ENCODE measurements around the gene TEX53.

Gene TEX53

GRCh38 chr9:114680259-114681001 is 22.8 kb upstream of the TEX53 start:
- DNase-seq (ENCODE audit: low spot score): no peak

- no peak for DNase-seq (ENCODE audit: low spot score)
These were observed 21.2 kb upstream of the TEX53 start for GRCh38 chr9:114678795-114679194.

DNA sequence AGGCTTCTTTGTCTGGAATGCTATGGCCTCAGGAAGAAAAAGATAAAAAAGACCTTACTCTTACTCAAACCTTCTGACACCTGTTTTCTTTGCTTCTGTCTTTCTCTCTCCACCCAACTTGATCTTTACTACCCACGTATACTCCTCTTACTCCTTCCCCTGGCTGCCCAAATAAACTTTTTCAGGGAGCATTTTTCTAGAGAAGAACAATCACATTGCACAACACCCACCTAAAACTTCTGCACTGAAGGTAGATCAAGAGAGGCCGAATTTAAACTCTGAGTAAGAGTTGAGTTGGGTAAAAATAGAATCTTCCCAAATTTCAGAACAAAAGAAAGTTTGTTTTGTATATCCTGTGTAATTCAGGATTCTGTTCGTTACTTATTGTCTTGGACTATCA is 20.5 kb upstream of the TEX53 start:
- no peak for DNase-seq (ENCODE audit: low spot score)

- DNase-seq (ENCODE audit: low spot score): no peak
These were observed 19.8 kb upstream of the TEX53 start for GRCh38 chr9:114677418-114677817.

- DNase-seq (ENCODE audit: low spot score): no peak
These were observed 19.3 kb upstream of the TEX53 start for GRCh38 chr9:114676901-114677300.

- DNase-seq (ENCODE audit: low spot score): no peak
These were observed 17.4 kb upstream of the TEX53 start for GRCh38 chr9:114674798-114675540.

DNA sequence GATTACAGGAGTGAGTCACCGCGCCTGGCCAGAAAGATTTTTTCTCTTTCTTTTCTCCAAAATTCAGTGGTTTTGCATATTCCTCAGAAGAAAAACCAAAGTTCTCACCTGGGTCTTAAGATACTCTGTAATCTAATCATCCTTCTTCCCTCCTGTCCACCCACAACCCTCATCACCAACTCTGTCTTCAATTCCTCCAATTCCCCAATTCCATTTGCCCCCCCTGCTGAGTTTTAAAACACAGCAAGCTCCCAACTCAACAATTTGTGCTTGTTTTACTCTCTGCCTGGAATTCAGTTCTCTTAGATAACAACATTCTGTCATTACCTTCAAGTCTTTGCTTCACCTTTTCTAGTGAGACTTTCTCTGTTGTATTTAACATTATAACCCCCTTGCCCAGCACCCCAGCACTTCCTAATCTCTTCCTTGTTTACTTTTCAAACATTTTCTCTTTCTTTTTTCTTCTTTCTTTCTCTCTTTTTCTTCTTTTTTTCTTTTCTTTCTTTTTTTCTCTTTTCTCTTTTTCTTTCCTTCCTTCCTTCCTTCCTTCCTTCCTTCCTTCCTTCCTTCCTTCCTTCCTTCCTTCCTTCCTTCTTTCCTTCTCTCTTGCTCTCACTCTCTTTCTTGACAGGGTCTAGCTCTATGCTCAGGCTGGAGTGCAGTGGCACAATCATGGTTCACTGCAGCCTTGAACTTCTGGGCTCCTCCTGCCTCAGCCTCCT is 16.6 kb upstream of the TEX53 start:
- DNase-seq (ENCODE audit: low spot score): no peak

- no peak for DNase-seq (ENCODE audit: low spot score)
These were observed 14.0 kb upstream of the TEX53 start for GRCh38 chr9:114671605-114672004.

GRCh38 chr9:114669961-114670360 is 12.4 kb upstream of the TEX53 start:
- DNase-seq (ENCODE audit: low spot score): no peak

DNA sequence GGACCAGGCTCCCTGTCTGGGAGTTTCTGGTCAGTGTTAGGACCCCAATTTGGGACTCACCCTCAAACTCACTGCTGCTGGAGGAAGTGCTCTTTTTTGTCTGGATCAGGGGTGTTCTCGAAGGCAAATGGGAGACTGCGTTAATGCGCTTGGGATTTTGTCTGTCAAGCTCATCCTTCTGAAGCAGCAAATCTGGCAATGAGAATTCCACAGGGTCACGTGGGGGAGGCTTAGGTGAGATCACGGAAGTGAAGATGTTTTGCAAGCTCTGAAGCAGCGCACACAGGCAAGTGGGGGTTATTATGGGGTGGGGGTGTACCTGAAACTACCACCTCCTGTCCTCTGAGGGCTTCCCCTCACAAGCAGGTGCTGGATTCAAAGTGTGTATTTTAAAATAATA is 10.5 kb upstream of the TEX53 start:
- DNase-seq (ENCODE audit: low spot score): no peak

- DNase-seq (ENCODE audit: low spot score): no peak
These were observed 9.2 kb upstream of the TEX53 start for GRCh38 chr9:114666851-114667250.

GRCh38 chr9:114666401-114666800 is 8.8 kb upstream of the TEX53 start:
- DNase-seq (ENCODE audit: low spot score): no peak

DNA sequence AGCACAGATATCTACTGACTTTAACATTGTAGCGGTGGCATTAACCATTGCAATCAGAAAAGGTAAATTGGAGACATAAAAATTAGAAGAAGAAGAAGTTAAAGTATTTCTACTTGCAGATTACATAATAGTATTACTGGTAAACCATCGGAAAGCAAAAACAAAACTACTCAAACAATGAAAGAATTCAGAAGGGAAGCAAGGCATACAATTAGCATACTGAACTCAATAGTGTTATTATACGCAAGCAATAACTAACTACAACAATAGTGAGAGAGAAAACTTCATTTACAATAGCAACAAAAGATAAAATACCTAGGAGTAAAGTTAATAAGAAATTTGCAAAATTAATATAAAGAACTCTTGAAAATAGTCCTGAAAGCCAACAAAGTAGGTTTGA is 6.6 kb upstream of the TEX53 start:
- no peak for DNase-seq (ENCODE audit: low spot score)

- peak; percentile 65 for DNase-seq (ENCODE audit: low spot score)
These were observed 4.7 kb upstream of the TEX53 start for GRCh38 chr9:114662081-114662989.

DNA sequence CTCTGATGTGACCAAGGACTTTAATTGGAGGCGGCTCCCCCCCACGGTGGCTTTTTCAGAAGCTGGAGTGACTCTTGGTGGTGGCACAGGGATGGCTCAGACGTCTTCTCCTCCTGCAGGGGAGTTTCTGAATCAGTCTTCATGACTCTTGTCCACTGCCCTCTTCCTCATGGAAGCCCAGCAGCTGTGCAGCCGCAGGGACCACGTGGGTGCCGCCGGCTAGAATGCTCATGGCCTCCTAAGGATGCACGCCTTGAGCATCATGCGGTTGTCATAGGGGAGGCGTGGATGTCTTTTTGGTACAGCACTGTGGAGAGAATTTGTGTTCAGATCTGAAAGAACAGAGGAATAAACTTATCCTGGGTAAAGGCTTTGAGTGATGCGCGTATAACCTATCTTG is 1.3 kb downstream of the TEX53 start:
- no peak for DNase-seq (ENCODE audit: low spot score)

DNA sequence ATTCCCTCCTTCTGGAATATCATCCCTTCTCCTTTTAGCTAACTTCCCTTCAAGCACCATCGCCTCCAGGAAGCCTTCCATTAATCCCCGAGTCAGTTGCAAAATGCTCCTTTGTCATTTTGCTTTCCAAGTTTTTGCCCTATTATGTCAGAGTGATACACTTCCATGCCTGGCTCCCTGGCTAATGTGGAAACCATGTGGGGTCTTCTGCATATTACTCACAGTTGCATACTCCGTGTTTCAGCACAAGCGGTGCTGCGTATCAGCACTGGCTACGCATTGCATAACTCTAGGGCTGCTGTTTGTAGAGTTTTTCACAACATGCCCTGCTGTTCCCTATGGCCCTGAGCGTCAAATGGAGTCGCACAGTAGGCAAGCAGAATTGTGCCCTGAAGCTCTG is 1.9 kb downstream of the TEX53 start:
- no peak for DNase-seq (ENCODE audit: low spot score)

DNA sequence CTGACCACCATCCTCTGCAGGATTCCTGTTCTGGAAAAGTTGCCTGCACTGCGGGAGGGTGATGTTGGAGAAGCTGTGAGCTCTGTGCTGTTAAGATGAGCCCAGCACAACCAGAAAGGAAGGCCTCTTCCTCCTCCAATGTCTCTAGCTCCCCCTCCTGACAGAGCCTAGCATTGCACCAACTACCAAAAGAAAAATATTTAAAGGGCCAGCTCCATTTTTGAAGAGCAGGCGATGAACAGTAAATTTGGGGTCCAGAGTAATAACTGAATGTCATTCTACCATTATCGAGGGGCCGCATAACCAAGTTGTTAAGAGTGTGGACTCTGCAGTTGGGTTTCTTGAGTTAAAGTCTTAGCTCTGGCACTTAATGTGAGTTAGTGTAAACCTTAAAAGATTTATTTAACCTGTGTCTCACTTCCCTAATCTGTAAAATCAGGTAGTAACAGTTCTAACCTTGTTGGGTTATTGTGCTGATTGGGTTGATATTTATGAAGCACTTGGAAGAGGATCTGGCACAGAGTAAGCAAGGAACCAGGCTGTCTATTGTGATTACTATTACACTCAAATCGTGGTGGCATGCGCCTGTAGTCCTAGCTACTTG is 3.9 kb downstream of the TEX53 start:
- peak; percentile 85 for DNase-seq (ENCODE audit: low spot score)

DNA sequence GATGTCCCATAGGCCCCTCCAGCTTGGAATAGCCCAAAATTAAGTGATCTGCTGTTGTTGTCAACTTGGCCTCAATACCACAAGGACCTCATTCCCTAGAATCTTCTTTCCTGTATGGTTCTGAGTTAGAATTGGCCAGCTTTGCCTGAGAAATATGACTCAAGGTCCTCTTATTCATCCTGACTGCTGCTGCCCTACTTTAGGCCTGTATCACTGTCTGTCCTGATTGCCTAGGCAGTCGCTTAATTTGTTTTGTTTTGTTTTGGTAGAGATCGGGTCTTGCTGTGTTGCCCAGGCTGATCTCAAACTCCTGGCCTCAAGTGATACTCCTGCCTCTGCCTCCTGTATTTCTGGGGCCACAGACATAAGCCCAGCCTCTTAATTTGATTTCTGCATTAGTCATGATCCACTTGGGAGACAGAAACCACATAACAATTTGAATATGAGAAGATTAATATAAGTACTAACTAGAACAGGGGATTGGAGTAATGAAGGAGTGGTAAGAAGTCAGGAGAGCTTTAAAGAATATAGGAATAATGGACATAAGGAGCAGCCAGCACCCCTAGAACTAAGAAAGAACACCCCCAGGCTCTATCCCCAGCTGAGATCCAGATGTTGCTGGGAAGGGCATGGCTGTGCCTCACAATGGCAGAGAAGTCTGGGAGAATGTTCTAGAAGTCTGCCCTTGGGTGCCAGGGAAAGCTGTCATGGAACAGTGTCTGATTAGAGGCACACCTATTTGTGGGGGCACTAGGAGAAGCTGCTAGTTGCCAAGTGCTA is 4.6 kb downstream of the TEX53 start:
- no peak for DNase-seq (ENCODE audit: low spot score)

DNA sequence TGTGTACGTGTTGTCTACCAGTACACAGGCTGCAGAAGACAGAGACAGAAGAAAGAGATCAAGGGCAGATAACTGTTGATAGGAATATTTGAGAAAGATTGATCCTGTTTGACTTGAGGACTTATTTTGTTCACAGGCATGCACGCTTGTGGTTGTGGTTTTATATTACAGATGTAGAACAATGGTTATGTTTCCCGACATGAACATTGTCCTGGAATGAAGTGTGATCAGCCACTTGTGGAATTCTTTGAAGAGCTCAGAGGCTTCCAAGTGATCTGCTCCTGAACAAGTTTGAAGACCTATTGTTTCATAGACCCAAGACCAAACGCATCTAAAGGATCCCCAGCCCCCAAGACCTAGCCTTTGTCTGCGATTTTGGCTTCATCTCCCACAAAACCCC is 13.7 kb downstream of the TEX53 start:
- DNase-seq (ENCODE audit: low spot score): no peak

- DNase-seq (ENCODE audit: low spot score): no peak
These were observed 14.6 kb downstream of the TEX53 start for GRCh38 chr9:114643001-114643400.

DNA sequence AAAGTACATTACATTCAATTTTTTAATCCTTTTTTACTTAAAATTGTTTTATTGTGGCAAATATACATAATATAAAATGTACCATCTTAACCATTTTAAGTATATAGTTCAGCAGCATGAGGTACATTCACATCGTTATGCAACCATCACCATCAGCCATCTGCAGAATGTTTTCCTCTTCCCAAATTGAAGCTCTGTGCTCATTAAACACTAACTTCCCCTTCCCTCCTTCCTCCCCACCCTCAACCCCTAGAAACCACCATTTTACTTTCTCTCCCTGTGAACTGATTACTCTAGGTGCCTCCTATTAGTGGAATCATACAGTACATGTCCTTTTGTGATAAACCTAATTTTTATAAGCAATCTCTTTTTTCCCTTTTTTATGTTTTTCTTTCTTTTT is 15.6 kb downstream of the TEX53 start:
- DNase-seq (ENCODE audit: low spot score): no peak

Measured in CD4-positive, alpha-beta T cell treated with Interleukin-15 for 4 hours (primary cell).